ENCODE measurements around the gene ITPRID1.

The ITPRID1 gene

DNA sequence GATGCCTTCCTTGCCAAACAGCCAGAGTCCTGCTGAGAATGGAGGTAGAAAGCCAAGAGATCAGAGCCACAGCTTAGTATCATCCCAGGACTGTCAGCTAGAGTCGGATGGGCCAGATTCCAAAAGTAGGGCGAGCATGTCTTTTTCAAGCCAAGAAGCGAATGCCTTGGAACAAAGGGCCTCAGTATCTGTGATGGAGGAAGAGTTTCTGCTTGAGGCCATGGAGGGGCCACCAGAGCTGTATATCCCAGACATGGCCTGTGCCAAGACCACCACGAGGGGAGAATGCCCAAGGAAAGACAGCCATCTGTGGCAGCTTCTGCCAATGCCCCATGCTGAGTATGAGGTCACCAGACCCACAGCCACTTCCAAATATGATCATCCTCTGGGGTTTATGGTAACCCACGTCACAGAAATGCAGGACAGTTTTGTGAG is 128.8 kb downstream of the ITPRID1 start:
- no peak for DNase-seq

DNA sequence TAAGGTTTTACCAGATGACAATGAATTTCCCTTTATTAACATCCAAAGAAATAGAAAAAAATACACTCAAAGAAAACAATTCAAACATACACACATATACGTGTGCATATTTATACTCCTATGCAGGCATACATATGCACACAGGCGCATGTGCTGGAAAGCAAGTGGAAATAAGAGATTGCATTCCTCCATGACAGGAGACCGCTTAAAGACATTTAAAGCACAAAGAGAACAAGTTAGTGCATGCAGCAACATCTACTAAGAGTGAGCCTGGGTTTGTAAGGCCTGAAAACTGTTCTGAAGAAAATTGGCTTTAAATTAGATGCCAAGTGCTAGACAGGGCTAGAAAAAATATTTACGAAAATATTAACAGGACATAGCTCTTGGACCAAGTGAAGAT is 133.1 kb downstream of the ITPRID1 start:
- no peak for DNase-seq

- no peak for DNase-seq
Measured at GRCh38 chr7:31647511-31647910, 133.6 kb downstream of the ITPRID1 start.

DNA sequence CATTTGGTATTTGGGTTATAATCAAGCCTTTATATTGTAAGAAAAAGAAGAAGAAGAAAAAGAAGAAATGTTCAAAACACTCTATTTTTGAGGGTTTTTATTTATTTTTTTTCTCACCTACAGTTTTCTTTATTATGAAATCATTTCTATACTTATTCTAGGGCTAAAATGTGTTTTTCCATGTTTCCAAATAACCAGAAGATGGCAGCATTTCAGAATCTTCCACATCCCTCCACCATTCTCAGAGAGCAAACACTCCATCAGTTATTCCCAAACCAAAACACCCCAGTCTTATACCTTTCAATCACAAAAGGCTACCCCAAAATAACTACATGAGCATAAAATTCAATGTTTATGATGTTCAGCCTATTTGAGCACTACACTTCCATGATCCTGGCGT is 134.4 kb downstream of the ITPRID1 start:
- DNase-seq = peak; percentile 54

DNA sequence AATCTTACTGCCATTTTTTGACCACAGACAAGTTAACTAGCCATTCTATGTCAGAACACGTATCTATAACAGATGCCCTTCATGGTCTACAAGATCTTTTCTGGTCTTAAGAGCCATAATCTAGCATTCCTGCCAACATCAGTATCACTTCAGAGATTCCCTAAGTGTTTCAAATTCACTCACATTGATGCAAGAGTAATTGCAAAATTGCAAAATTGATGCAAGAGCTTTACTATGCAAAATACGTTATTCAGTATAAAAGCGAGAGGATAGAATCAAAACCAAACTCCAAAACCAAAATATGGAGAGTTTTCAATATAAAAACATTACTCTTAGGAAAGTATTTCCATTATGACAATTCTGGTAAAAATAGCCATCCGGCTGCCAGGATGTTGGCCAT is 135.0 kb downstream of the ITPRID1 start:
- no peak for DNase-seq

DNA sequence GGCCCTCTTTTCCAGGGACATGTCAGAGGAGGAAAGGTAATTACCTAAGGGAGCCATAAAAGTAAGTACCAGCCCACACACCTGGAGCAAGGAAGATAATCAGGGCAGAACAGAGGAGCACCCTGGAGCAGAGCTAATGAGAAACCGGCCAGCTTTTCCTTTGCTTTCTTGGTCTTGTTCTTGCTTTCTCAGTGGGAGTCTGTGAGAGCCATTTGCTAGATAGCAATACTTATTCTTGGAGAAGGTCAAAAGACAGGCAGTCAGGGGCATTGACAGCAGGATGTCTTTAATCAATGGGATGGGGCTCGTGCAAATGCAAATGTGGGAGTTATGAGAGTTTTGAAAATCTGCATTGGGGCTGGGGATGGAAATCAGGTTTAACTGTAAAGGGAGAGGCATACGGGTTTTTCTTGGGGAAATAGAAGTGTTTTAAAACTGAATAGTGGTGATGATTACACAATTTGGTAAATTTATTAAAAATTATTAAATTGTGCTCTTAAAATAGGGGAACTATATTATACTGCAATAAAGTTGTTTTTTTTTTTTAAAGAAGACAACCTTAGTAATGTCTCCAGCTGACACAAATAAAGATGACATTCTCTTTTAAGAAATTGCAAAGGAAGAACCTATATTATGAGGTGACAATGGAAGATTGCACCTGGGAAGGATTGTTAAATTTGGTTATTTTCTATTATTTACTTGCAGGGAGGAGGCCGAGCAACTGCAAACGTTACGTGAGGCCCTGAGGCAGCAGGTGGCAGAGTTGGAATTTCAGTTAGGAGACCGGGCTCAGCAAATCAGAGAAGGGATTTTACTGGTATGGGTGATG is 137.6 kb downstream of the ITPRID1 start:
- DNase-seq = no peak

DNA sequence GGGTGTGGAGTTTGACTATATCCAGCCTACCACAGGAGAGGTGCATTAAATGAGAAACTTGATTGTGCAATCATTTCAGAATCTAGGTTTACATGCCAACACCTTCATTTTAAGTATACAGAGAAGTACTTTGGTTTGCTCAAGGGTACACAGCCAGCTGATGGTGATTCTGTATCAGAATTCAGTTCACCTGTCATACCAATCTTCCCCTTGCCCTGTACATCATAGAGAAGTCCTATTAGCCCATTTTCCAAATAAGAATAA is 138.1 kb downstream of the ITPRID1 start:
- DNase-seq = no peak

DNA sequence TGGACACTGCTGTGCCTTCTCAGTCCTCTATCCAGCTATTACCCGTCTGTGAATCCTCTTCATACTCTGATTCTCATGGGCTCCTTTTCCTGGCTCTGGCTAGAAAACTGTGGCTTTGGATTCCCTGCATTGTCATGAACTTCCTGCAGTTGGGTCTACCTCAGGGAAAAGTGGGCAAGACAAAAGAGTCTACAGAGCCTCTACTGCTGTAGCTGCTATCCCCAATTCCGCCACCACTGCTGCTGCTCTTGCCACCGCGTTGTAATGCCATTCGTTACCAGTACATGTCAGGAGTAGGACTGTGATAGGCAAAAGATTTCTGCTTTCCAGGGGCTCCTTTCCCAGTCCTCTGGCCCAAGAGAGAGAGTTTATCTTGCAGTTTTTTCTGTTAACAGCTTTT is 149.2 kb downstream of the ITPRID1 start:
- no peak for DNase-seq

DNA sequence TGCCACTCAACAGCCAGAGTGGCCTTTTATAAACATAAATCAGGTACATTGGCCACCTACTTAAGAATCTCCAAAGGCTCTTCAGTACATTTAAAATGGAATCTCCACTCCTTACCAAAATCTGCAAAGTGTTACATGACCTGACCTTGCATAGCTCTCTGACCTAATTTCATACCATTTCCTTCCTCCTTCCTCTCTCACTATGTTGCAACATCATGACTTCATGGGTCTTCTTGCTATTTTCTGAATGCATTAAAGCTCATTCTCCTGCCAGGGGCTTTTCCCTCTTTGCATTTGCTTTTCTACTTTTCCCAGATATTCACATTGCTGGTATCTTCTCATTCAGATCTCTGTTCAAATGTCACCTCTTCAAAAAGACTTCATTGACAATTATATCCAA is 151.0 kb downstream of the ITPRID1 start:
- DNase-seq = no peak

DNA sequence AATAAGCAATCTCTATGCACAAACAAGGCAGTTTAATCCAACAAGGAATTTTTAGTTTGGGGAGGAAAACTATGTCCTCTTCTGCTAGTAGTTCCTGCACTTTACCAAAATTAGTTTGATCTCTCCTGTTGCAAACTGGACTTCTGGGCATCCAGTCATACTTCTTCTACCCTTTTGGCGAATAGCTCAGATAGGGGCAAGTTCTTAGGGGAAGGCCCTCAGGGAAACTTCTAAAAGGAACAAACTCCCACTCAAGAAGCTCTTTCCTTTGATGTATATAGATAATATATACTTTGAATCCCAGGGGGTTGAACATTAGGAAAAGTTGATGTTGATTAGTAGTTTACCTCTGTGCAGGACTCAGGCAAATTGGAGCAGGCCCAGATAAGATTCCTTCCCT is 151.7 kb downstream of the ITPRID1 start:
- no peak for DNase-seq

GRCh38 chr7:31669461-31669860 is 155.6 kb downstream of the ITPRID1 start:
- no peak for DNase-seq

DNA sequence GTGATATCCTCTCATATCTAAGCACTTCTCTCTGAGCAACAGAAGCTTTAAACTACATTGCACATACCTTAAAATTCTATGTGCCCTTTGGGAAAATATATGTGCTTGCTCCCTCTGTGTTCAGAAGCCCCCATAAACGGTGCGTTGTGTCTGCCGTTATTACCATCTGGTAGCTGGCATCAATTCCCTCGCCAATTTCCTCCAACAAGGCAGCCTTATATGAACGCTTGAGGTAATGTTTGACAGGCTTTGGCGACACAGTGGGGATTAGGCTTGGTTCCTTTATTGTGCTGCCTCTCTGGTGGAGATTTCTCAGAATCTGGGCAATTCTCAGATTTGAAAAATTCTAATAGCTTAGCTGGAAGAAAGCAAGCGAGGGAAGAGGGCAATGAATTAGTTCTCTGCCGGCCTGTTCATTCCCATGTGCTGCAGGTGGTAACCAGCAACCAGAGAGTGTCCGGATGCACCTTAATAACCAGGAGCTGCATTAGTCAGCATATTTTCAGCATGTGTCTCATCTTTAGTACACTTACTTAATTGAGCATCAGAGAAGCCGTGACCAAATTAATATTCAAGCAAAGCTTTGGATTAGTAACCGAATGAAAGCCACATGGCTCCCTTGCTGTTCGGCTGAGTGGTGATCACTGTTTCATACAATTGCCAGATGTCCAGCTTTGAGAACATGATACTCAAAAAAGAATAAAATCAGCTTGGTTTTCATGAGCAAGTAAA is 165.8 kb downstream of the ITPRID1 start:
- DNase-seq = peak; percentile 92

DNA sequence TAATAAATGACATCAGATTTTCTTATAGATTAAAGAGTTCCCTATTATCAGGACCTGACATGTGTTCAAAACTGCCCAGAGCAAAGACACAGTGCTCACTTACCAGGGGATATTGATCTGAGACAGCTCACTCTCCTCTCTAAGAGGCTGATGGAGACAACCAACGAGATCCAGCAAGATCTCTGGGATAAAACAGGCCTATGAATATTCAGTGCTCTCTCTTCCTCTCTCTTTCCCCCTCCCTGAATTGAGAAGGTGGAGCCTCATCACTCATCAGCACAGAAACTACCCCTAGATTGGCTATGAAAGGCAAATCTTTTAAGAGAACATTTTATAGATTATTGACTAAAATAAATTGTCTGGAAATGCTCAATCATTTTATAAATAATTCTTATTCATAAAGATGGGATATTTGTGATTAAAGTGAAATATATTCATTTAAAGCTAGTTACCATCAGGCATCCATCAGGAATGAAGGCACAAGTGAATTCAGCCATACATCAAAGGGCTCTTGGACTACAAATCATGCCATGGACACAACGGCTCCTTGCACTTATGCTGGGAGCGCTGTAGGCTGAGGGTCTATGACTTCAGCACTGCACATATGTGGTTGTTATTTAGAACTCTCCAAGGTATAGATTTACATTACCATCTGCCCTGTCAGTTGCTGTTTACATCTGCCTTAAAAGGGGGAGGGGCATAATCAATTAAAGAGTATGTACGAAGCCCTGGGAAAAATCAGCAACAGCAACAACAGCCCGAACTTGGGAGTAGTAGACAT is 169.7 kb downstream of the ITPRID1 start:
- DNase-seq = peak; percentile 98

DNA sequence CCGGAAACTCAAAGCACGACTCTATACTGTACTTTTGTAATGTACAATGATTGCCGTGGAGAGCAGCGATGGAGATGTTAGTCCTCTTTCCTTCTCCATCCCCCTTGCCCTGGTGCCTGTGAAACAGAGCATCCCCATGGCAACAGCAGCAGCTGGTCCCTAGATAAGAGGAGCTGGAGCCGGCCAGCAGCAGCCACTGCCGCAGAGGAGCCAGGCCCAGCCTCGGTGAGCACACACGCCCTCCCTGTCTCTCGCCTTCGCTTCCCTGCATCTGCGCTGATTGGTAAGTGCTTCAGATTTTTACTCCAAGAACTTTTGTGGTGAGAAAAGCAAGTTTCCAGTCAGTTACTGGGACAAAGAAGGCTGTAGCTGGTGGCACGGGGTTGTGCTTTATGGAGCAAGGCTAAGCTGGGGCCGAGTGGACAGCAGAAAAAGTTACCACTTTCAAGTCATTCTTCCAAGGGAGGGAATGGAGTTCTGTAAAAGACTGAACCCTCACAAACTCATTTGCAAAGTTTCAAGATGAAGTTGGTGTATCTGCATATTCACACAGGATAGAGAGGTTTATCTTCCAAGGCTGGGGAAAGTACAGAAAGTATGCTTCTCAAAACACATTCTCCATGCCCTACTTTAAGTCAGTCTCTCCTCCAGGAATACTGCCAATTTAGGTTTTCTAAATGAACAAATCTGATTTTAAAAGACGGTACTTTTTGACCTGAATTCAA is 173.3 kb downstream of the ITPRID1 start, which contains the start of gene PPP1R17:
TSS of gene PPP1R17 (plus strand) at position 192 of the 725 bp plus-strand sequence. CDS start 5,227 bp downstream, outside the sequence.
- peak; percentile 84 for DNase-seq

GRCh38 chr7:31688372-31688771 is 174.5 kb downstream of the ITPRID1 start:
- DNase-seq = no peak

DNA sequence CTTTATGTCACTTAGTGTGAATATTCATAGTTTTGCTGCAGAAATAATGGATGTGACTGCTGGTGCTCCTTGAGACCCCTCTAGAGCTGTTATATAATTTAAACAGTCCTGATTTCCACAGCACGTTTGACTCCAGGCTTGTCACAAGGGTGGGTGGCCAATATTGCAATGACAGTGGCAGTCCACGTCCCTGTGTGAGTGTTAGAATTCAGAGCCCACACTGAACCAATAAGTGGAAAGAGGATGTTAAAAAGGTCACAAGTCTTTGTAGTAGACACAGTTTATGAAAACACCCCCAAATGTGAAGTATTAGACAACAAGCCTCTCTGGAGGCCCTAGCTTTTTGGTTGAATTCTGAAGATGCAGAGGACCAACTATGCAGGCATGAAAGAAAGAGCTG is 175.1 kb downstream of the ITPRID1 start:
- DNase-seq = no peak

GRCh38 chr7:31690935-31691334 is 177.0 kb downstream of the ITPRID1 start:
- peak; percentile 28 for DNase-seq

GRCh38 chr7:31692451-31692850 is 178.6 kb downstream of the ITPRID1 start:
- DNase-seq = peak; percentile 37

DNA sequence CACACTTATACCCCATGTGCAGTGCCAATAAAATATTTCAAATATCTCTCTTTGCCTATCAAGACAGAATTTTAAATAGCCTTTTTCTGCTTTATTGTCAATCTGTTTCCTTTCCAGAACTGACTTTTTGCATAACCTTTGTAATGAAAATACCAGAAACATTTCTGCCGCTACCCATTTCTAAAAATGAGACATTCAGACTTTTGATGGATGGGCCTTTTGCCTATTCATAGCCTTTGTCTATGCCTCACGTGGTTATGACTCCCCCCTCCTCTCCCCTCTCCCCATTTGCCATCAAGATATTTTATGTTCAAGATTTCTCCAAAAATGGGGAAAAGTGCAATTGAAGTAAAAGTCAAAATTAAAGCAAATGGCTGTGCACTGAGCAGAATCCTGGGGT is 179.0 kb downstream of the ITPRID1 start:
- DNase-seq = no peak

DNA sequence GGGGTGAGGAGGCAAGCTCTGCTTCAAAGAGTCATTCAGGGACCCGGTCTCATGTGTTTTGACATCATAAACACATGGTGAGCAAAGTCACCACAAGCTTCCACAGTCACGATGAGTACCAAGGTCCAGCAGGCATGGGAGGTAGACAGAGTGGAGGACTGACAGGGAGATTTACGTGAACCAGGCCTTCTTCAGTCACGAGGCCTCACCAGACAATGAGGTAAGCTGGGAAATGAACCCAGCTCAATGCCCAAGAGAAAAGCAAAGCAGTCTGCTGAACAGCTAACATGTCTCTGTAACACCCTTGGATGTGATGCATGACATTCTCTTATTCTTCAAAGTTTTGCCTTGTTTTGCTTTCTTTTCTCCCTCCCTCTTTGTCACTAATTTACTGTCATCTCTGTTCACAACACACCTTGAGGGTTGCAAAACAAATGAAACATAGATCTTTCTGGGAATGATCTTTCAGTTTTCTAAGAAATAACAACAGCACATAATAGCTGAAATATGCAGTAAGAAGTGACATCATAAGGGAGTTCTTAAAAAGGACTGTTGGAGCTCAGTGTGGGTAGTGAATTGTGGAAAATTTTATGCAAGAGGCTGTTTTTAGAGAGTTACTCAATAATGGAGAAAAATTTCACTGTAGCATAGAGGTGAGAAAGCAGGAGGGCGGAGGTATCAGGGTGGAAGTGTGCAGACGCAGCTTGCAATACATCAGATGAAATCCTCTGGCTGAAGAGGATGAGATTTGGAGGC is 182.1 kb downstream of the ITPRID1 start:
- DNase-seq = no peak

DNA sequence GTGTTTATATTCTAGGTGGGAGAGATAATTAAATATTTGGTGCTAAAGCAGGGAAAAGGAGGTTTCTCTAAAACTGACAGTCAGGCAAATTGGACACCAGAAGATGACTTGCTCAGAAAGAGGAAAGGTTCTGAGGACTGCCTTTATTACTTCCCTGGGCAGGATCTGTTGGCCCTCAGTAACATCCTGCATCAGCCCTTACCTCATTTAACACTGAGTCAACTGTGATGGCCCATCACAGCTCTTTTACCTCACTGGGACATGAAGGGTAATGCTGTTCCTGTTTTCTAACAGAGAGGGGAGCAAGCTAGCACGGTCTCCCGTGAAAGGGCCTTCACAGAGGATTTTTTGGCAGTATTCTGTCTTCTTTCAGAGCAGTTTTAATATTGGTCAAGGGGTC is 185.2 kb downstream of the ITPRID1 start:
- DNase-seq = no peak

DNA sequence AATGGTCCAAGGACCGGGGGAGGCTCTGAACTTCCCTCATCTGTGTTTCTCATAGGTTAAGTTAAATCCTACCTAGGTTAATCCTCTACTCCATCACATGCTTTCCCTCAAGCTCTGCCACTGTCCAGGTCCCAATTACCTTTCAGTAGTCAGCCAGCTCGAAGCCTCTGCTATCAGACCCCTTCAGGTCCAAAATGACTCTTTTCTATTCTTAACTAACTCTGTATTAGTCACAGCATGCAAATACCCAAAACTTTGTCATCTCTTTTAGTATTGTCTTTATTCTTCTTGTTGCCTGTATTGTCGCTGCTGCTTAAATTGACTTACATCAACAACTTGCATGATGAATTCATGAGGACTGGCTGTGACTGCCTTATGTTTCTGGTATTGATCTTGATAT is 188.5 kb downstream of the ITPRID1 start:
- no peak for DNase-seq

Data from NCI-H1694 (cell line).